HG03135 (cell line): ENCODE measurements around the gene MEGF11.

Experiments
- ATAC-seq: cut with Tn5 transposase; IDR thresholded peaks from one replicate; pipeline ENCODE4 v1.9.1; 2021; ENCODE audit warnings: mild to moderate bottlenecking, moderate library complexity; ENCODE audit not compliant: unreplicated experiment

Gene MEGF11

DNA sequence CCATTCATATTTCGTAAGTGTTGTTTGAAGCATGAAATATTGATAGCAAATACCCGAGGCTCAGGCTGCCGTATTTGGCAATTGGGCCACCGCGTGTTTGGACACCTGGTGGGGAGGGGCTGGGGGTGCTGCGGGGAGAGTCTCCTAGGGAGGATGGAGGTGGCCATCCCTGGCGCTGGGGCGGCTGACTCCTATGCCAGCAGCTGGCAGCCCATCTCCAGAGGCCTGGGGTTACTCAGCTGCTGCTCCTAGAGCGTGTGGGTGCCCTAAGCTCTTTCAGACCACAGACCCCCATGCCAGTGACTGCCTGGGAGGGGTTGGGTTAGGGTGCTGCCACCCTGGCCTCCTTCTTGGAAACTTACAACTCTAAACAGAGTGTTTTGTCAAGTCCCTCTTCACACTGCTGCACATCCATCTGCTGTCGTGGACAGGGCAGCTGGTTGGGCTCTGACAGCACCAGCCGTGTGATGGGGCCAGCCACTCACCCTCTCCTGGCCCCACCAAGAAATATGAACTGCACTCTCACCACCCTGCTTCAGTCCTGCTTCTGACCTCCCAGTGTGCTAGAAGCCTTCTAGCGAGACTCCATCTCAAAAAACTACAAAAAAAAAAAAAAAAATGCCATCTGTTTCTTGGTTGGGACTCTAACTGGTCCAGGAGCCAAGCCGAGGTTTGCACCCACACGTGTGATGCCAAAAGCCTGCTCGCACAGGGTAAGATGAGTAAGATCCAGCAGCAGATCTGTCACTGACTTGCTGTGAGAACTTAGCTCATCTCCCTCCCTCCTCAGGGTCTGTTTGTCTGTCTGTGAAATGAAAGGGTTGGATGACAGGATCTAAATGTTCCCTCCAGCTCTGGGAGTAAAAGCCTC lies 156.2 kb downstream of the MEGF11 start:
- no peak for ATAC-seq

- no peak for ATAC-seq
Measured at GRCh38 chr15:66096688-66097058, 156.9 kb downstream of the MEGF11 start.

GRCh38 chr15:66095871-66096687 lies 157.5 kb downstream of the MEGF11 start:
- ATAC-seq = no peak

GRCh38 chr15:66094331-66094730 lies 159.2 kb downstream of the MEGF11 start:
- no peak for ATAC-seq

DNA sequence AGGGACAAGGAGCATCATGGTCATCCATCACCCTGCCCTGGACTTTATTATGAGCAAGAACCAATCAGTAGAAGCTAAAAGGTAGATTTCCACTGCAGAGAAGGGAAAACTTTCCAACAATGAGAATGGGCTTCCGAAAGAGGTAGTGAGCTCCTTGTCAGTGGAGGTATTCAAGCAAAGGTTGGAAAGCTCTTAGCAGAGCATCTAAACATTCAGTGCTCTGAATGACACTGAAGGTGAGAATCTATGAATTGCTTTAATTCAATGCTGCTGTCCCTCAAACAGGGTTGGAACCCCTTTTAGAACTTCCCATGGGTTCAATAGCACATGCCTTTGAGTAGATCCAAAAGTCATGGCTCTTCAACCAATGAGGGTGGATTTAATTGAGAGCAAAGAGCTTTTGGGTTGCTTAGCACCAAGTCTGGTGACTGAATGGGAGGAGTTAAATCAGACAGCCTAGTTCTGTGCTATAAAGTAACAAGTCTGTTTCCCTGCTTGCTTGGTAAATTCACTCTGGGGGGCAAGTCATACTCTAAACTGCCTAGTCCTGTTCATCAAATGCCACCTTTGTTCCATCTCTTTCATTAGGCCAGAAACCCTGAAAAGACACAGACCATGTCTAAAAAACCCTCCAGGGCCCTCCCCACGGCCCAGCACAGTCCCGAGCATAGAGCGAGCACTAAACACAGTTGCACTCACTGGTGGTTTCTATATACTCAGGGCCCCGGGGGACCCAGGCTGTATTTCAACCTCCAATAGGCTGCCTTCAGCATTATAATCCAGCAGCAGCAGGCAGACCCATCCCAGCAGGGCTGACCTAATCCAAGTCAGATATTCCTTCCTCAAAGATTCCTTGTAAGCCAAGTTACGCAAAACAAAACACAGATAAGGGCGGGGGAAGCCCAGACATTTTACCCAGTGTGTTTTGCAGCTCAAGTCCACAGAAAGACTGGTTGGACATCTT lies 161.2 kb downstream of the MEGF11 start:
- no peak for ATAC-seq

DNA sequence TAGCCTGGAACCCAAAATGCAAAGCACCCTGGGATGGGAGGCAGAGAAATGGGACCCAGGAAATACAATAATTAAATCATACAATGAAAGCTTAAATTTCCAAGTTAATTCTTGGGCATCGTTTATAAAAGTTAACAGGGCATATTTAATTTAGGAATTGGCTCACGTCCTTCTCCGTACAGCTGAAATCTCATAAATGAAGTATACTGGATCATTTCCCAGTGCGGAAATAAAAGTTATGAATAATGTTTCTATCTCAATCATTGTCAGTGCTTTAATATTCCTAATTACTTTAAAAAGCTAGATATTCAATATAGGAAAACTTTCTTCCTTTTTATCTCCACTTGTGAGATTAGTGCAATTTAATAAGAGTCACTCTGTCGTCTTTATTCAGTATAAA lies 164.0 kb downstream of the MEGF11 start:
- no peak for ATAC-seq

- no peak for ATAC-seq
Measured at GRCh38 chr15:66089049-66089448, 164.5 kb downstream of the MEGF11 start.

DNA sequence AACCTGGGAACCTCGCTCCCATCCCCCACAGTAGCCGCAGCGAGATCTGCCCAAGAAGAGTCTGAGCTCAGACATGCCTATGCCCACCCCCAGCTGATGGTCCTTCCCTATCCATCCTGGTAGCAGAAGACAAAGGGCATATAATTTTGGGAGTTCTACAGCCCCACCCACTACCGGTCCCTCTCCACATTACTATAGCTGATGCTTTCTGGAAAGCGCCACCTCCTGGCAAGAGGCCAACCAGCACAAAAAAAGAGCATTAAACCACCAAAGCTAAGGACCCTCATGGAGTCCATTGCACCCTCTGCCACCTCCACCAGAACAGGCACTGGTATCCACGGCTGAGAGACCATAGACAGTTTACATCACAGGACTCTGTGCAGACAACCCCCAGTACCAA lies 168.4 kb downstream of the MEGF11 start:
- no peak for ATAC-seq

DNA sequence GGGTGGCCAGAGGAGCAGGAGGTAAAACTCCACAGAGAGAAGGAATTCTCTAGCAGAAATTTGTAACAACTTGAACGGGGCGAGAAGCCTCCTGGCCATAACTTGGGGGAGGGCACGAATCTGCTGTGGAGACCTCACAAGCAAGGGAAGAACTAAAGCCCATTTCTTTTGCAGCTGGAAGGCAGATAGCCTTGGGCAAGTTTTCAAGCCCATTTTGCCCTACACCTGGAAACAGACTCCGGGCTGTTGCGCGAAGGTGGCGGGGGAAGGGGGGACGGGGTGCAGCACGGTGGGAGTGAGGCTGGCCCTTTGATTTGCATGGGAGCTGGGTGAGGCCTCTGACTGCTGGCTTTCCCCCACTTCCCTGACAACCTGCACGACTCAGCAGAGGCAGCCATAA lies 168.8 kb downstream of the MEGF11 start:
- no peak for ATAC-seq

- ATAC-seq = no peak
Measured at GRCh38 chr15:66080717-66081398, 172.7 kb downstream of the MEGF11 start.

- no peak for ATAC-seq
Measured at GRCh38 chr15:66078929-66079275, 174.6 kb downstream of the MEGF11 start.

- no peak for ATAC-seq
Measured at GRCh38 chr15:66078196-66078928, 175.2 kb downstream of the MEGF11 start.

DNA sequence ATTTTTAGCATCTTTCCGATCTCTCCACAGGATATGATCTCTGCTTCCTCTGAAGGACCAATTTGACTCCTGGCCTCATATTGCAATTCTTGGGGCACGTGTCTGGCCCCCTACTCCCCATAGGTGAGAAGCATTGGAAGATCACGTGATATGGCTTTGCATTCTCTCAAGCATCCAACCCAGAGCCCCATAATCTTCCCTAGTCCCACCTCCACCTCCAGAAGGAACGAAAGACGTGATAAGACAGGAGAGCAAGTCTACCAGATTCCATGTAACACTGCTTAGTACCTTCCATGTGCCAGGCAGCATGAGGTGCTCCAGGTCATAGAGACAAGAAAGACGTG lies 176.3 kb downstream of the MEGF11 start:
- ATAC-seq = no peak

GRCh38 chr15:66076591-66077319 lies 176.8 kb downstream of the MEGF11 start:
- no peak for ATAC-seq

GRCh38 chr15:66075947-66076346 lies 177.6 kb downstream of the MEGF11 start:
- no peak for ATAC-seq

GRCh38 chr15:66072616-66073361 lies 180.8 kb downstream of the MEGF11 start:
- no peak for ATAC-seq

DNA sequence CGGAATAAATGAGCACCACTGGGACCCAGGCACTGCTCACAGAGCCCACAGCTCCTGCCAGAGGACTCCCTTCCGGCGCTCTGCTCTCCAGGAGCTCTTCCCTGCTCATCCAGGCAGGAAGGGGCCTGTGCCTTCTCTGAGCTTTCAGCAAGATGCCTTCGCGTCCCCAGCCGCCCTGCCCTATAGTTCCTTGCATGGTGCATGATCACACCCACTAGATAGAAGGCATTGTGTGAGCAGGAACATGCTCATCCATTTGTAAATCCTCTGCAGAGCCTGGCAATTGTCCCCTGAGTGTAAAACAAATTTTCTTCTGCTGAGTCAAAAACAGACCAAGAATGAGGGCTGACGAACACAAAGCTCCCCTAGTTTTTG lies 181.6 kb downstream of the MEGF11 start:
- ATAC-seq = no peak

- no peak for ATAC-seq
Measured at GRCh38 chr15:66071160-66071920, 182.2 kb downstream of the MEGF11 start.
